HCT116 (cell line): Measurements from ENCODE around the gene FAM170B. TPM values are rescaled to one million over a fixed set of nuclear protein-coding genes. Genes with fewer than 3 reads are reported as not detected.

Source experiments
- ATAC-seq: fragments of 200-7000 bp; cut with Tn5 transposase; 2 replicates; pipeline ENCODE4 v1.9.1; 2020; ENCODE audit warnings: mild to moderate bottlenecking, moderate library complexity
- BruUV-seq: library from RNA; stranded (reverse); fragments of 400-500 nt; replicated peaks from 2 replicates; lab custom pipeline; 2021; lab: Mats Ljungman, UMichigan
- CTCF ChIA-PET: fragments of 300-600 bp; sonication (Branson Sonifier 250); formaldehyde crosslinking; loops from one replicate; lab custom pipeline; 2021; ENCODE audit warnings: antibody characterized with exemption; lab: Charles Lee
- POLR2A ChIA-PET: fragments of 300-600, 350-600 bp; sonication (Branson Sonifier 250); formaldehyde crosslinking; loops from one replicate; lab custom pipeline; 2021; ENCODE audit warnings: antibody characterized with exemption; lab: Charles Lee
- RAD21 ChIA-PET, 2 experiments: fragments of 300-600 bp; sonication (Branson Sonifier 250); formaldehyde crosslinking; loops; one replicate each; lab custom pipeline; 2023; ENCODE audit warnings: low total read pairs in 2 of 2; ENCODE audit not compliant: uncharacterized antibody in 2 of 2, unreplicated experiment in 2 of 2, low non-redundant PET in 1 of 2; lab: Charles Lee
- DNase-seq: peaks from one replicate; pipeline ENCODE4 v3.0.0-alpha.2; 2010; ENCODE audit warnings: low read depth, low spot score
- H2AFZ ChIP-seq: fragments of 200-600 bp; shearing (Covaris generic), sonication (generic); 2 replicates; pipeline ENCODE4 v1.6.1; 2017; ENCODE audit warnings: low read depth, mixed run types, mixed read lengths, antibody characterized with exemption, low read length; ENCODE audit not compliant: poor library complexity, severe bottlenecking
- H3K27ac ChIP-seq: 2 replicates; pipeline ENCODE4 v1.5.1; 2012; ENCODE audit warnings: low read depth, low read length
- H3K27me3 ChIP-seq: fragments of 200-600 bp; sonication (generic); 2 replicates; pipeline ENCODE4 v1.6.1; 2016; ENCODE audit warnings: mixed run types, low read length, mixed read lengths; ENCODE audit not compliant: insufficient read depth
- H3K36me3 ChIP-seq, 2 experiments: fragments of 200-500 bp in 1 of 2; fragments of 200-600 bp in 1 of 2; sonication (Bioruptor generic) in 1 of 2; sonication (generic) in 1 of 2; 2 replicates each; pipeline versions ENCODE4 v1.5.1 to v1.6.1; 2014 to 2016; ENCODE audit warnings: low read length in 2 of 2, inconsistent platforms in 1 of 2, mixed read lengths in 1 of 2, mixed run types in 1 of 2; ENCODE audit not compliant: insufficient read depth in 2 of 2, control insufficient read depth in 1 of 2
- H3K4me1 ChIP-seq, 2 experiments: fragments of 200-600 bp in 1 of 2; sonication (generic) in 1 of 2; 2 replicates each; pipeline versions ENCODE4 v1.5.1 to v1.6.1; 2012 to 2017; ENCODE audit warnings: low read length in 2 of 2, inconsistent platforms in 1 of 2, mild to moderate bottlenecking in 1 of 2, mixed read lengths in 1 of 2, mixed run types in 1 of 2, moderate library complexity in 1 of 2; ENCODE audit not compliant: insufficient read depth in 2 of 2, control insufficient read depth in 1 of 2
- H3K4me2 ChIP-seq: fragments of 200-600 bp; sonication (generic); 2 replicates; pipeline ENCODE4 v1.6.1; 2017; ENCODE audit warnings: mixed run types, low read length, mixed read lengths
- H3K4me3 ChIP-seq, 2 experiments: fragments of 200-600 bp in 1 of 2; sonication (generic) in 1 of 2; replicated peaks in 1 of 2; 2 replicates each; pipeline ENCODE4 v1.5.1; 2011 to 2016; ENCODE audit warnings: low read length in 2 of 2, control low read depth in 1 of 2, low read depth in 1 of 2, mild to moderate bottlenecking in 1 of 2, mixed read lengths in 1 of 2, mixed run types in 1 of 2
- H3K79me2 ChIP-seq: fragments of 200-600 bp; sonication (generic); 2 replicates; pipeline ENCODE4 v1.6.1; 2017; ENCODE audit warnings: mild to moderate bottlenecking, mixed run types, low read length, moderate library complexity, mixed read lengths; ENCODE audit not compliant: insufficient read depth
- H3K9ac ChIP-seq: fragments of 200-600 bp; sonication (generic); 2 replicates; pipeline ENCODE4 v1.6.1; 2016; ENCODE audit warnings: low read length, mixed read lengths
- H3K9me2 ChIP-seq: fragments of 200-600 bp; sonication (generic), shearing (Covaris generic); 2 replicates; pipeline ENCODE4 v1.6.1; 2017; ENCODE audit warnings: mixed run types, mild to moderate bottlenecking, moderate library complexity; ENCODE audit not compliant: insufficient read depth
- H3K9me3 ChIP-seq, 2 experiments: fragments of 200-500 bp in 1 of 2; fragments of 200-600 bp in 1 of 2; sonication (Bioruptor generic) in 1 of 2; sonication (generic) in 1 of 2; 2 replicates each; pipeline ENCODE4 v1.6.1; 2014 to 2017; ENCODE audit warnings: low read length in 2 of 2, mixed read lengths in 2 of 2, inconsistent platforms in 1 of 2, low read depth in 1 of 2, mild to moderate bottlenecking in 1 of 2, mixed run types in 1 of 2, moderate library complexity in 1 of 2; ENCODE audit not compliant: control insufficient read depth in 1 of 2, insufficient read depth in 1 of 2
- H4K20me1 ChIP-seq: fragments of 200-600 bp; sonication (generic), shearing (Covaris generic); 2 replicates; pipeline ENCODE4 v1.6.1; 2017; ENCODE audit warnings: mixed run types, mild to moderate bottlenecking, moderate library complexity; ENCODE audit not compliant: insufficient read depth
- CEBPB ChIP-seq: IDR thresholded peaks from 2 replicates; pipeline ENCODE4 v1.6.1; 2012; ENCODE audit warnings: low read depth
- CTCF ChIP-seq, 3 experiments: fragments of 200-600 bp in 1 of 3; sonication (generic) in 1 of 3; IDR thresholded peaks in 2 of 3; conservative IDR thresholded peaks in 1 of 3; 2 replicates each; pipeline ENCODE4 v1.5.1; 2012 to 2017; ENCODE audit warnings: low read depth in 2 of 3, low read length in 2 of 3, antibody characterized with exemption in 1 of 3, borderline replicate concordance in 1 of 3, control low read depth in 1 of 3, mild to moderate bottlenecking in 1 of 3, mixed read lengths in 1 of 3, mixed run types in 1 of 3, moderate library complexity in 1 of 3; ENCODE audit not compliant: insufficient read depth in 1 of 3
- EGR1 ChIP-seq: IDR thresholded peaks from 2 replicates; pipeline ENCODE4 v1.6.1; 2012; ENCODE audit warnings: low read depth
- EZH2 ChIP-seq: fragments of 200-600 bp; sonication (generic); IDR thresholded peaks from 2 replicates; pipeline ENCODE4 v1.6.1; 2017; ENCODE audit warnings: antibody characterized with exemption, mixed run types
- FOSL1 ChIP-seq: IDR thresholded peaks from 2 replicates; pipeline ENCODE4 v1.6.1; 2012; ENCODE audit warnings: low read depth
- MAX ChIP-seq: IDR thresholded peaks from 2 replicates; pipeline ENCODE4 v1.6.1; 2012
- POLR2A ChIP-seq: IDR thresholded peaks from 2 replicates; pipeline ENCODE4 v1.7.0; 2011; ENCODE audit warnings: borderline replicate concordance; ENCODE audit not compliant: insufficient read depth, insufficient read length; ENCODE audit errors: extremely low read depth
- POLR2AphosphoS5 ChIP-seq: IDR thresholded peaks from 2 replicates; pipeline ENCODE4 v1.6.1; 2011; ENCODE audit warnings: mild to moderate bottlenecking, low read depth, low read length, moderate library complexity
- SIN3A ChIP-seq: IDR thresholded peaks from 2 replicates; pipeline ENCODE4 v1.6.1; 2012; ENCODE audit warnings: low read depth
- SP1 ChIP-seq: IDR thresholded peaks from 2 replicates; pipeline ENCODE4 v1.6.1; 2012; ENCODE audit warnings: low read depth
- SRF ChIP-seq: IDR thresholded peaks from 2 replicates; pipeline ENCODE4 v1.6.1; 2012; ENCODE audit warnings: low read depth
- TCF7L2 ChIP-seq: IDR thresholded peaks from 2 replicates; pipeline ENCODE4 v1.7.0; 2011; ENCODE audit warnings: borderline replicate concordance, inconsistent platforms; ENCODE audit not compliant: insufficient read depth, insufficient read length; ENCODE audit errors: extremely low read depth
- ZBTB33 ChIP-seq: IDR thresholded peaks from 2 replicates; pipeline ENCODE4 v1.6.1; 2011; ENCODE audit warnings: mild to moderate bottlenecking, low read length, moderate library complexity; ENCODE audit not compliant: insufficient replicate concordance; ENCODE audit errors: extremely low read depth
- ZFX ChIP-seq: fragments of 450-650 bp; IDR thresholded peaks from 2 replicates; pipeline ENCODE4 v1.6.1; 2017
- ZNF274 ChIP-seq: fragments of 200-500 bp; sonication (Bioruptor generic); IDR thresholded peaks from 2 replicates; pipeline ENCODE4 v1.6.1; 2014; ENCODE audit warnings: mild to moderate bottlenecking, low read depth, low read length, inconsistent platforms
- intact Hi-C: fragments of 100-400 bp; cut with micrococcal nuclease; formaldehyde crosslinking; loops from 2 replicates; pipeline ENCODE4 v1.10.0; 2022
- total RNA-seq: library from RNA; stranded (reverse); gene quantifications from one replicate; pipeline ENCODE4 v1.2.1, GENCODE V29; 2021; ENCODE audit not compliant: unreplicated experiment

The FAM170B gene
- total RNA-seq, 1 experiment from 2014 or later: not detected

GRCh38 chr10:49083261-49083660 is 50.6 kb downstream of the FAM170B start:
- TF ChIP-seq SP1: no peak
- TF ChIP-seq SIN3A: no peak
- TF ChIP-seq POLR2A: no peak
- no peak for TF ChIP-seq TCF7L2
- no peaks in the 10 kb centered on the region for H3K4me1 ChIP-seq
- ATAC-seq: no peak

GRCh38 chr10:49082766-49083165 is 51.1 kb downstream of the FAM170B start:
- Histone ChIP-seq H3K9ac (no peak overlapping the region), H3K4me3 (no peak overlapping the region), H3K36me3 (no peaks in the 10 kb centered on the region), H3K27ac (no peak overlapping the region), H3K9me2 (no peaks in the 10 kb centered on the region), H3K79me2 (no peaks in the 10 kb centered on the region), H2AFZ (no peak overlapping the region), H4K20me1 (no peaks in the 10 kb centered on the region), H3K4me2 (no peak overlapping the region), H3K9me3 (no peaks in the 10 kb centered on the region), H3K4me1 (no peaks in the 10 kb centered on the region), H3K27me3 (peaks cover 43% of the 10 kb centered on the region)
- ChIA-PET RAD21 (no interaction called here), POLR2A (no interaction called here), CTCF (no interaction called here)
- DNase-seq (no peak), ATAC-seq (no peak)
- no TSS peak for BruUV-seq
- intact Hi-C loops: no loop called here
- TF ChIP-seq FOSL1 (no peak), SRF (no peak), EGR1 (no peak), MAX (no peak), CTCF (IDR thresholded peaks at IDR 0.05 in 2 of 3, conservative IDR thresholded peaks at IDR 0.05 in 1 of 3; ENCODE audit: borderline replicate concordance in 1 of 3, insufficient read depth in 1 of 3, low read depth in 2 of 3, low read length in 2 of 3) (no peak), ZBTB33 (no peak), CEBPB (no peak), ZNF274 (no peak), ZFX (no peak), SP1 (no peak), EZH2 (no peak), POLR2AphosphoS5 (no peak), TCF7L2 (no peak), POLR2A (no peak)

More at GRCh38 chr10:49083261-49083660, 50.6 kb downstream of the FAM170B start:
- no peak overlapping the region for H2AFZ ChIP-seq
- intact Hi-C loops: no loop called here
- no peak for DNase-seq
- no peaks in the 10 kb centered on the region for H3K9me2 ChIP-seq
- no peaks in the 10 kb centered on the region for H3K9me3 ChIP-seq
- H3K36me3 ChIP-seq: no peaks in the 10 kb centered on the region
- H3K4me3 ChIP-seq: no peak overlapping the region
- H3K27me3 ChIP-seq: peaks cover 38% of the 10 kb centered on the region
- H4K20me1 ChIP-seq: no peaks in the 10 kb centered on the region
- H3K27ac ChIP-seq: no peak overlapping the region
- no peak overlapping the region for H3K9ac ChIP-seq
- BruUV-seq: no TSS peak
- CTCF ChIA-PET: no interaction called here
- RAD21 ChIA-PET: no interaction called here
- no peaks in the 10 kb centered on the region for H3K79me2 ChIP-seq
- no peak overlapping the region for H3K4me2 ChIP-seq
- POLR2A ChIA-PET: no interaction called here
